H54 (cell line): Measurements from ENCODE around the gene SMARCAL1.

Experiments
- DNase-seq: peaks from one replicate; pipeline ENCODE4 v3.0.0; 2011; ENCODE audit warnings: low spot score, mixed read lengths; ENCODE audit not compliant: insufficient read length
- FAIRE-seq: peaks from 3 replicates; lab custom pipeline; 2011; peaks lifted over from hg19 to GRCh38; lab: Jason Lieb, UNC
- POLR2A ChIP-seq: IDR thresholded peaks from 2 replicates; pipeline ENCODE4 v1.6.1; 2011; ENCODE audit warnings: low read depth, mild to moderate bottlenecking, low read length

SMARCAL1 gene

GRCh38 chr2:216428618-216429350 lies 16.5 kb downstream of the SMARCAL1 start:
- DNase-seq (no peak), FAIRE-seq (no peak)
- TF ChIP-seq POLR2A = no peak

DNA sequence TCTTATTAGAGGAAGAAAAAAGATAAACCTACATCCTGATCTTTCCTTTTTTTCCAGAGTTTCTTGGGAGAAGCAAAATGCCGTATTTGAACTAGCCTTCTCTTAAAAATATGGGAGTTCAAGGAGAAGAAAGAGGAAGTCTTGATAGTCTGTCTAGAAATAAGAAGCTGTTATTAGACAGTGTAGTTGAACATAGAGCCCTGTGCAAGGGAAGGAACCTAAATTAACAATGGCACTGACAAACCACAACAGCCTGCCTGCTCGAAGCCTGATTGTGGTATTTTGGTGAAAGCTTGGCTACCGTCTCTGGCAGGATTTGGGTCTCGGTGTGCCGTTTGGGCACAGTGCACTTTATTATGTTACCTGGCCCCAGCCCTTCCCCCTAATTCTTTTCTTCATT lies 17.1 kb downstream of the SMARCAL1 start:
- DNase-seq = no peak
- no peak for FAIRE-seq
- TF ChIP-seq POLR2A = no peak

- DNase-seq (no peak), FAIRE-seq (no peak)
- no peak for TF ChIP-seq POLR2A
These were observed 18.7 kb downstream of the SMARCAL1 start for GRCh38 chr2:216430811-216431530.

DNA sequence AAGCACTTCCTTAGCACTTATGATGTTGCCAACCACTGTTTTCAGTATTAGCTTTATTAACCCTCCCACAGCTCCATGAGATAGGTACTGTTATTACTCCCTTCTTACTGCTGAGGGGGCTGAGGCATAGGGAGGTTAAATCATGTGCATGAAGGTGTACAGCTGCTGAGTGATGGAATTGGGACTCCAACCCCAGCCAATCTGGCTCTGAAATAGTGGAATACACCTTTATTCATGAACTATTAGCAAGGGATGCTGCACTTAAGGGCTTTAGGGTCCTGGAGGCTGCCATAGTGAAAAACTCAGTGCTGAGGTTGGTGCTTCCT lies 19.2 kb downstream of the SMARCAL1 start:
- DNase-seq (no peak), FAIRE-seq (no peak)
- TF ChIP-seq POLR2A = no peak

- DNase-seq = no peak
- no peak for TF ChIP-seq POLR2A
- FAIRE-seq = no peak
These were observed 24.1 kb downstream of the SMARCAL1 start for GRCh38 chr2:216436383-216436782.

GRCh38 chr2:216441308-216442010 lies 29.2 kb downstream of the SMARCAL1 start:
- no peak for FAIRE-seq
- no peak for DNase-seq
- TF ChIP-seq POLR2A = no peak

GRCh38 chr2:216445501-216445900 lies 33.2 kb downstream of the SMARCAL1 start:
- DNase-seq = no peak
- TF ChIP-seq POLR2A = no peak
- no peak for FAIRE-seq

DNA sequence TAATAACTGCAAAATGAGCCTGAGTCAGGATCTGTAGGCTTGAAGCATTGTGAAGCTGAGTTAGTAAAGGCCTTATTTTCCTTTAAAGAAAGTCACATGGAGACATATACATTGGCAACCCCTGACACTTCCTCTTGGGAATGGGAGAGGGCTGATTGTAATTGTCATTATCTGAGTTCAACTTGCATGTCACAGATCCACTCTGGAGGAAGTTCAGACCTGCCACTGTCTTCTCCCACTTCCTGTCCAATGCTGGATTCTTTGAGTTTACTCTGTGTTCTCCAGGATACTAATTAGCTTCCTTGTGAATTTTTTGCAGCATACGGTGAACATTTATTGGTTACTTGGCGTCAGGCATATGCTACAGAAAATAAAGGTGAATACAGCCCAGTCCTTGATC lies 34.1 kb downstream of the SMARCAL1 start:
- FAIRE-seq = no peak
- DNase-seq = no peak
- TF ChIP-seq POLR2A = no peak

GRCh38 chr2:216447293-216447692 lies 35.0 kb downstream of the SMARCAL1 start:
- DNase-seq (no peak), FAIRE-seq (no peak)
- no peak for TF ChIP-seq POLR2A

- FAIRE-seq (no peak), DNase-seq (no peak)
- no peak for TF ChIP-seq POLR2A
These were observed 36.5 kb downstream of the SMARCAL1 start for GRCh38 chr2:216448829-216449228.

DNA sequence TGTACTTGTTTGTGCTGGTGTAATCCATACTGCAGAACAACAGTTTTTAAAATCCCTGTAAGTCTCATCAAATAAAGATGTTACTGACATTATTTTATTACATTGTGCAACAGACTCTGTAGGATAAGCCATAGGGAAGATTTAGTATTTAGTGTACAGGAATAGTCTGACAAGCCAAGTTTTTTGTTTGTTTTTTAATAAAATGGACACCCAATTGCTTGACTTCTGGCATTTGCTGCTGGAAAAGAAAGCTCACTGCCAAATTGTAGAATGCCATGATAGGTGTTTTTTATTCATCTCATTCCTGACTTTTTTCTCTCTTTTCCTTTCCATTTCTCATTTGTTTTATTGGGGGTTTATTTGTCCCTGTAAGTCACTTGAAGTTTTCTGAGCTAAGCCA lies 38.1 kb downstream of the SMARCAL1 start:
- DNase-seq = no peak
- no peak for FAIRE-seq
- TF ChIP-seq POLR2A = no peak

- DNase-seq (no peak), FAIRE-seq (no peak)
- no peak for TF ChIP-seq POLR2A
These were observed 38.5 kb downstream of the SMARCAL1 start for GRCh38 chr2:216450784-216451183.

GRCh38 chr2:216453955-216454614 lies 41.8 kb downstream of the SMARCAL1 start:
- no peak for TF ChIP-seq POLR2A
- FAIRE-seq = no peak
- no peak for DNase-seq

DNA sequence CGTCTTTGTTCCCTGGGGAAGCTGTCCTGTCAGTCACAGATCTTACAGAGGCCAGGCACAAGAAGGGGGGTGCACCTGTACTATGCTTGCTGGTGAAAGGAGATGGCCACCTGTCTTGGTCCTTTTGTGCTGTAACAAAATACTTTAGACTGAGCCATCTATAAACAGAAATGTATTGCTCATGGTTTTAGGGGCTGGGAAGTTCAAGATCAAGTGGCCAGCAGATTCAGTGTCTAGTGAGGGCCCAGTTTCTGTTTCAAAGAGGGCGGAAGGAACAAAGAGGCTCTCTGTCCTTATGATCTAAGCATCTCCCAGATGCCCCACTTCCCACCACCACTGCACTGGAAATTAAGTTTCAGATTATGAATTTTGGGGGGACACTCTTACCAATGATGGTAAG lies 50.9 kb downstream of the SMARCAL1 start:
- FAIRE-seq (no peak), DNase-seq (no peak)
- TF ChIP-seq POLR2A = no peak
